ENCODE results near the gene SYTL3.
"Not testable (repeated sequence)": the region's sequence is repeated elsewhere in the genome, so short reads cannot be mapped to it uniquely, and the experiment has no call there.

The SYTL3 gene, protein sequence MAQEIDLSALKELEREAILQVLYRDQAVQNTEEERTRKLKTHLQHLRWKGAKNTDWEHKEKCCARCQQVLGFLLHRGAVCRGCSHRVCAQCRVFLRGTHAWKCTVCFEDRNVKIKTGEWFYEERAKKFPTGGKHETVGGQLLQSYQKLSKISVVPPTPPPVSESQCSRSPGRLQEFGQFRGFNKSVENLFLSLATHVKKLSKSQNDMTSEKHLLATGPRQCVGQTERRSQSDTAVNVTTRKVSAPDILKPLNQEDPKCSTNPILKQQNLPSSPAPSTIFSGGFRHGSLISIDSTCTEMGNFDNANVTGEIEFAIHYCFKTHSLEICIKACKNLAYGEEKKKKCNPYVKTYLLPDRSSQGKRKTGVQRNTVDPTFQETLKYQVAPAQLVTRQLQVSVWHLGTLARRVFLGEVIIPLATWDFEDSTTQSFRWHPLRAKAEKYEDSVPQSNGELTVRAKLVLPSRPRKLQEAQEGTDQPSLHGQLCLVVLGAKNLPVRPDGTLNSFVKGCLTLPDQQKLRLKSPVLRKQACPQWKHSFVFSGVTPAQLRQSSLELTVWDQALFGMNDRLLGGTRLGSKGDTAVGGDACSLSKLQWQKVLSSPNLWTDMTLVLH

DNA sequence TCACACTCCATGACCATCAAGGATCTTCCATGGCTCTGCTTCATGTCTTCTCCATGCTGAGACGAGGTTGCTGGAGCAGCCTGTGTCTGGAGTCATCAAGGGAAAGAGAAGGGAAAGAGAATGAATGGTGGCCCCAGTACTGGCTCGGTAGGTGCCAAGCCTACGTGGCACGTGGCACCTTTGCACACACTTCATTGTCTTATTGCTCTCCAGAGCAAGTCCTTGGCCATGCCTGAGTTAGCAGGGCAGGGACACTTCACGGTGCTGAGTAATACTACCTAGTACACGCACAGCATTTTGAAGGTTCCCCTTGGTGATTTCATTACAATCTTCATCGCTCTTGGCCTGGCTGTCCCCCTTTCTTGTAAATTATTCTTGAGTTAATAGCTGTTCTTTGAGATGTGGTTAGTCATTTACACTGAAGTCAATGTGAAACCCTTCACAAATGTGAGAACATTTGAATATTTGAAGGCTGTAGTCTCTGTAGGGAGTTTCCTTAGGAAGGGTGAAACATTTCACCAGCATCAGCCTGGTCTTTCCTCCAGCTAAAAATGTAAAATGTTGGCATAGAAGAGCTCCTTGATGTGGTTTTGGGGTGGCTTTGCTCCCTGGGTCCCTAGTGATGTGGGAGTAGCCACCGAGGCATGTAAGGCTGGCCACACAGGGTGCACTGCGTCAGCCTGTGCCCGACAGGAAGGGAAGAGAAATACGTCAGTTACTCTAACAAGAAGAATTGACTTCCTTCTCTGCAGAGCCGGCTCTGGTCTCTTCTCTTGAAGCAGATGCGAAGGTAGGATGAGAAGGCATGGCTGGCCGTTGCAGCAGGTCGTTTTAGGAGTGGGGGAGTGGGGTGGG lies at the start of gene SYTL3:
SYTL3 (plus strand) TSS at position 766 of the 855 bp plus-strand sequence. CDS start 13,215 bp downstream, outside the sequence.
- DNase-seq: peak; percentile 15

DNA sequence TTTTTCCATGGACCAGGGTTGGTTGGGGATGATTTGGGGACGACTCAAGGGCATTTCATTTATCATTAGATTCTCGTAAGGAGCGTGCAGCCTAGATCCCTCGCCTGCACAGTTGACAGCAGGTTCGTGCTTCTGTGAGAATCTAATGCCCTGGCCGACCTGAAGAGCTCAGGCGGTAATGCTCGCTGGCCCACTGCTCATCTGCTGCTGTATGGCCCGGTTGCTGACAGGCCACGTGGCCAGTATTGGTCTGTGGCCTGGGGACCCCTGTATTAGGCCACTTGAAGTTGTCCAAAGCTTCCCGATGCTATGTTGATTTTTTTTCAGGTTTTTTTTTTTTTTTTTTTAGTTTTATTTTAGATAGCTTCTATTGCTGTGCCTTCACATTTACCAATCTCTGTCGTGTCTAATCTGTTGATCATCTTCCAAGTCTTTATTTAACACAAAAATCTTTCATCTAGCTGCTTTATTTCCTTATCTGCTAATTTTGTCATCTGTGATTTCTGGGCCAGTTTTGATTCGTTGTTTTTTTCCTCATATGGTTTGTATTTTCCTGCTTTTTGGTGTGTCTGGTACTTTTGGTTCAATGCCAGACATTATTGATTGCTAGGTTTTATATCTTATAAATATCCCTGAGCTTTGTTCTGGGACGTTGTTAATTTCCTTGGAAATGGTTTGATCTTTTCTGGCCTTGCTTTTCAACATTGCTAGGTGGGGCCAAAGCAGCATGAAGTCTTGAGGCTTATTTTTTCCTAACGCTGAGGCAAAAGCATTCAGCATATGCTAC lies 46.4 kb upstream of the SYTL3 start:
- DNase-seq: no peak

DNA sequence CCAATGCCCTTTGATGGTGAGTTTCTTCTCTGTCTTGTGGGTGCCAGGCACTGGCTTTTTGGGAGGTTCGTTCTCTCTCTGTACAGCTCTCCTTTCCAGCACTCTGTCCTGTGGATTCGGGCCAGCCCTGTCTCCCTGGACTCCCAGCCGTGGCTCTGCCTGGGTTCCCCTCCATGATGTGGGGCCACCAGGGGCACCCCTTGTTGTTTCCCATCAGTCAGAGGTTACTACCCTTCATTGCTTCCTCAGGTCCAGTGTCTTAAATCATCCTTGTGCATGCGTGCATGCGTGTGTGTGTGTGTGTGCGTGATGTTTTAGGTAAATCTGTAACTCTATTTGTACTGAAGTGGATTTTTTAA lies 45.8 kb upstream of the SYTL3 start:
- no peak for DNase-seq

DNA sequence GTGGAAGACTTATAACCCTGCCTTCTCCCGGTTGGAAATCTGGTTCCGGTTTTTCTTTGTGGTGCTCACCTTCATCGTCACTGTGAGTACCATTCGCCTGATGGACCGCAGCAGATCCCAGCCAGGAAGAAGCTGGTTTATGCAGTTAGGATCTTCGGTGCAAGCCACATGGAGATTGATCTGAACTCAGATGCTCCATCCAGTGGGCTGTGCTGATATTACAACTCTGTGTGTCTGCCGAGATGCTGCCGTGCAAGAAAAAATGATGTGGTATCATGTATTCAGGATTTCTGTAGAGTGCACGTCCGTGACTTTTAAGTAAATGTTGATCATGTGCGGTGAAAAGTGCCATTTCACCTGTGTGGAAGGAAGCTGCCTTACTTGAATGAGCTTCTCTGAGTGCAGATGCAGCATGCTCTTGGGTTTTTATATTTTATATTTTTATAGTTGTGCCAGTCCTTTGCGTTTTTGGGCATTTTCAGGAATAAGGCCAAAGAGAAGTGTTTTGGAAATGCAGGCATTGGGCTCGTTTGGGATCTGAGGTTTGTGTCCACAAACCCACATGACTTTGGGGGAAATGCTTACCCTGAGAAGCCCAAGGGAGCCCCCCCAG lies 44.5 kb upstream of the SYTL3 start:
- DNase-seq: peak; percentile 57

DNA sequence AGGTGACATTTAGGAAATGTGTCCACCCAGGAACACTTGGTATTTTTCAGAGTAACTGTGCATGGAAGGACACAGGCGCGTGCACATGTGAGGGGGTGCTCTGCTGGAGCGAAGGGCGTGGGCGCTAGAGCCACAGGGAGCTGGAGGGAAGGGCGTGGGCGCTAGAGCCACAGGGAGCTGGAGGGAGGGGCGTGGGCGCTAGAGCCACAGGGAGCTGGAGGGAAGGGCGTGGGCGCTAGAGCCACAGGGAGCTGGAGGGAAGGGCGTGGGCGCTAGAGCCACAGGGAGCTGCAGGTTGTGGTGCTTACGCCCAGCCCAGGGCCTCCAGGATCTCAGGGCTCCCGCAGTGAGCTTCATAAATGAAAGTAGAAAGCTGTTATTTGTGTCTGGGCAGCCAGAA lies 43.8 kb upstream of the SYTL3 start:
- not testable (repeated sequence) for DNase-seq

DNA sequence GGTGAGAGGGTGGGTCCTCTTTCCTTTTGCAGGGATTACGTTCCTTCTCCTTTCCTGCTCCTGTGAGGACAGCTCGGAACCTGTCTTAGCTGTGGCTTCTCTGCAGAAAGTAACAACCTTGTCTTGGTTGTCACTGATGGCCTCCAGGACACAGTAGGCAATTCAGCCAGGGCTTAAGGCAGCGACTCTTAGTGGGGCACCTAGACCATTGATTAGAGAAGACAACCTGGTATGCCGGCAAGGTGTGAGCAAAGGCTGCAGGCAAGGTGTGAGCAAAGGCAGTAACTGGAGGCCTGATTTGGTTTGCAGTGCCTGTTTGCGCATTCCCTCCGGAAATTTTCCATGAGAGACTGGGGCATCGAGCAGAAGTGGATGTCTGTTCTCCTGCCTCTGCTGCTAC lies 42.9 kb upstream of the SYTL3 start:
- DNase-seq: no peak

DNA sequence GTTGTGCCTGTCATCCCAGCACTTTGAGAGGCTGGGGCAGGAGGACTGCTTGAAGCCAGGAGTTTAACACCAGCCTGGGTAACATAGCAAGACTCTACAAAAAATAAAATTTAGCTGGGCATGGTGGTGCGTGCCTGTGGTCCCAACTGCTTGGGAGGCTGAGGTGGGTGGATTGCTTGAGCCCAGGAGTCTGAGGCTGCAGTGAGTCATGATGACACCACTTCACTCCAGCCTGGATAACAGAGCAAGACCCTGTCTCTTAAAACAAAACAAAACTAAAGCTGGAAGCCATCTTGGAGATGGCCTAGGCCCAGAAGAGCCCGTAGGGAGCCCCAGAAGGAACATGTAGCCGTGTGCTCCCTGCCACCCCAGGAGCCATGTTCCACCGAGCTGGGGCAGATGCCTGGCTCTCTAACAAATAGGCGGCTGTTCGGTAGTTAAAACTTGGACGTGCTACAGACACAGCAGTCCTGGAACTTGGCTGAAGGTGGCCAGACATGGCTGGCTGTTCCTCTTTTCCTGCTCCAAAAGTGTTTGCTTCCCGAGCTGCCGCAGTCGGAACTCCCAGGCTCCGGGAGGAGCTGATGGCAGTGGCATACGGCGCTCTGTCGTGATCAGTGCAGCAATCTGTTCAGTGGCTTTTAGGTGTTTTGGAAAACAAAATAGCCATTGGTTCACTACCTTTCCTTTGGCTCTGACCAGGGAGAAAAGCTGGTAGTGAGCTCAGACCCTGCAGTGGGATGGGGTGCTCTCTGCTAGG lies 42.3 kb upstream of the SYTL3 start:
- DNase-seq: no peak

DNA sequence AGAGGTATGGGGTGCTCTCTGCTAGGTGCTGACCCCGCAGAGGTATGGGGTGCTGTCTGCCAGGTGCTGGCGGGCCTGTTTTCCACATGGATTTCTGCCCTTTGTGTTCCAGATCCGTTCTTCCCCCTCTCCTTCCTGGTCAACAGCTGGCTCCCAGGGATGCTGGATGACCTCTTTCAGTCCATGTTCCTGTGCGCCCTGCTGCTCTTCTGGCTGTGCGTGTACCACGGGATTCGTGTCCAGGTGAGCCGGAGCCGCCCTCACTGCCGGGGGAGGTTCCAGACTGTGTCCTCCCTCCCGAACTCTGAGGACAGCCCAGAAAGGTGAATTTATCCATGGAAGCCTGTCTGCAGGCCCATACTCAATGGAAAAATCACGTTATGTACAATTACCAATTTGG lies 41.6 kb upstream of the SYTL3 start:
- no peak for DNase-seq

DNA sequence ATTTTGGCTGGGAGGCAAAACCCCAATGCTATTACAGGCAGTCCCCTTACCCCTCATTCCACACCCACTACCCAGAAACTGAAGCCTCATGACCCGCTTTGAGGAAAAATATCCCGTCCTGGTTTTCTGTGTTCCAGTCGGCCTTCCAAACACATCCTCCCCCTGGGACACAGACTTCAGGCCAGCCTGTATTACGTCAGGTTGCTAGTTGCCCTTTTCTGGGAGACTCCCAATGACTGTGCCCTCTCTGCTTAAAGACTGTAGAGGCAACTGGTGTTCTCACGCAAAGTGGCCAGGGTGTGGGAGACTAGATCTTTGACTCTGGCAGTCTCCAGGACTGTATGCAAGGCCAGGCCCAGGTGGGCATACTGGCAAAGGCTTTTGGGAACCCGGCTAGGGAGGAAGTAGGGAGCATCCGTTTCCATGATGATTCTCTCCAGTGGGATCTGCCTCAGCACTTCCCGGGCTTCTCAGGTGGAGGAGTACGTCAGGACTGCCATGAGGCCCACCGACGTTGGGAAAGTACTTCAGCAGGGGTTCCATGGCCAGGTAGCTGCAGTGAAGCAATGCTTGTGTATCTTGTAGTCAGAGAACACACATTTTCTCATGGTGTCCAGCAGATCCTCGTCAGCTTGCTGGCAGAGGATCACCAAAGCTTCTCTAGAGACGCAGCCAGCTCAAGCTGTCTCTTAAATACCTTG lies 40.2 kb upstream of the SYTL3 start:
- no peak for DNase-seq

DNA sequence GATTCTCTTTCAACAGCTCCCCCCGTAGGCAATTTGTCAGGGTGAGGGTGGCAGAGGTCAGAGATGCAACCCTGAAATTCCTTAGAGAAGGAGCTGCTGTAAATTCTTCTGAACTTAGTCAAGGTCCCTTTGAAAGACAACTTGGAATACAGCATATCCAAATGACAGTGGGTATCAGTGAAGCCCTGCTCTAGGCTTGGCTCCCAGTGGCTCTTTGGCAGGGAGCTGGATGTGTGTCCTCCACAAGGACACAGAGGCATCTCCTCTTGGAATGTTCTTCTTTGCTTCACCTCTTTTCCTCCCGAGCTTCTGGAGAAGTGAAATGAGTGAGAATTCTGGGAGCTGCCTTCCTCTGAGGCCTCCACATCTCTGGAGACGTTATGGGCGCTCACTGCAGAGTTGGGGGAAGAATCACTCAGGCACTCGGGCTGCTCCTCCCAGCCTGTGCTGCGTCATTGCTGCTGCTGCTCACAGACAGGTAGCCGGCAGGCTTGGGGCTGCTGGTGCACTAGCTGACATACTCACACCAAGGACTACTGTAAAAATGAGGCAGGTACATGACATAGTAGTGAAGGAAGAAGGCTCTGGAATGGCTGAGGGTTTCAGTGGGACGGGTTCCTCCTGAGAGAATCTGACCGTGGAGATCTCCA lies 39.4 kb upstream of the SYTL3 start:
- DNase-seq: no peak

DNA sequence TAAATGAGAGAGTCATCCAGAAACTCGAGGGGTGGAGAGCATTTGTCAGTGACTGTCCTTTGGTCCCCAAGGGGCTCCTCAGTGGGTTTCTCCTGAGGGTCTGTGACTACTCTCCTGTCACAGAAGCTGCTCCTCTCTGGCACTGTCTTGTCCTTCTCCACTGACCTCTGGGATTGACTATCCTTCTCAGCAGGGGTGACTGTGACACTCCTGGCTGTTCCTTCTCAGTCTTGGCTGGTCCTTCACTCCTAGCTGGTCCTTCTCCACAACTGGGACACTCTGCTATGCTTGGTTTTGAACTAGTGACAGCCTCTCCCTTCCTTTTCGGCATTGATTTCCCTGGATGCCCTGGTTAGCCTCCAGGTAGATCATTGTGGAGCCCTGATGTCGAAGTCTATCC lies 38.8 kb upstream of the SYTL3 start:
- no peak for DNase-seq

DNA sequence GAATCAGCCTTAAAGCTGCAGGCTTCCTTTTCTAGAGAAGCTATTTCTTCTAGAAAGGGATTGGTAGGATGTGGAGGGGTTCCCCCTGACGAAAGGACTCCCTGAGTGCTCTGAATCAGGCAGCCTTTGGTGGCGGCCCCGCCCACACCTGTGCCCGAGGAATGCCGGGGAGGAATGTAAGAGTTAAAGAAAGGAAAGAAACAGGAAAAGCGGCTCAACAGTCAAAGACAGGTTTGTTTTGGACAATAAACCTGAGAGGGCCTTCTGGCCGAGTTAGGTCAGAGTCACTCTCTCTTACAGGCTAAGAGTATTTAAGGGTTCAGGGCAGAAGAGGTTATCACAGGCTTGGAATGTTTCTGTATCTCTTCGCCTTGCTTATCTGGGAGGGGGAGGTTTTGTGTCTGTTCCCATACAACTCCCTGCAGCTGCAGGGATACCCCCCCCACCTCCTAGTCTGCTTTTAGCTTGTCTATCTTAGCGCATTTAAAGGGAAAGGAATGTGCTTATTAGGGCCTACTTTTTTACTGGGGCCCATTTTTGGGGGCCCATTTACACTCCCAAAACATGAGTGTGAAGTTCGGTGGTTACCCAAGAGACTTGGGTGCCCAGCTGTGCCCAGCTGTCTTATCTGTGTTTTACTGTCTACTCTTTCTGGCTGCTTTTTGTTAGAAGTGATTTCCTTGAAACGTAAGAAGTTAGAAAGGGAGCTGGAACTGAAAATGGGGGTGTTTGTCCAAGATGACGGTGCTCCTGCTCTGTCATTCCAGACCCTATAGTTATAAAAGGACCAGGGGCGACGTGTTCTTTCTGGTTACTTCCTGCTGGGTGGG lies 38.1 kb upstream of the SYTL3 start:
- DNase-seq: no peak

DNA sequence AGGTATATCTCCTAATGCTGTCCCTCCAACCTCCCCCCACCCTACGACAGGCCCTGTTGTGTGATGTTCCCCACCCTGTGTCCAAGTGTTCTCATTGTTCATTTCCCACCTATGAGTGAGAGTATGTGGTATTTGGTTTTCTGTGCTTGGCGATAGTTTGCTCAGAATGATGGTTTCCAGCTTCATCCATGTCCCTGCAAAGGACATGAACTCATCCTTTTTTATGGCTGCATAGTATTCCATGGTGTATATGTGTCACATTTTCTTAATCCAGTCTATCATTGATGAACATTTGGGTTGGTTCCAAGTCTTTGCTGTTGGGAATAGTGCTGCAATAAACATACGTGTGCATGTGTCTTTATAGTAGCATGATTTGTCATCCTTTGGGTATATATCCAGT lies 35.2 kb upstream of the SYTL3 start:
- DNase-seq: not testable (repeated sequence)

DNA sequence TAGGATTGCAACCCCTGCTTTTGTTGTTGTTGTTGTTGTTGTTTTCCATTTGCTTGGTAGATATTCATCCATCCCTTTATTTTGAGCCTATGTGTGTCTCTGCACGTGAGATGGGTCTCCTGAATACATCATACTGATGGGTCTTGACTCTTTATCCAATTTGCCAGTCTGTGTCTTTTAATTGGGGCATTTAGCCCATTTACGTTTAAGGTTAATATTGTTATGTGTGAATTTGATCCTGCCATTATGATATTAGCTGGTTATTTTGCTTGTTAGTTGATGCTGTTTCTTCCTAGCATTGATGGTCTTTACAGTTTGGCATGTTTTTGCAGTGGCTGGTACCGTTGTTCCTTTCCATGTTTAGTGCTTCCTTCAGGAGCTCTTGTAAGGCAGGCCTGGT lies 31.6 kb upstream of the SYTL3 start:
- DNase-seq: not testable (repeated sequence)

DNA sequence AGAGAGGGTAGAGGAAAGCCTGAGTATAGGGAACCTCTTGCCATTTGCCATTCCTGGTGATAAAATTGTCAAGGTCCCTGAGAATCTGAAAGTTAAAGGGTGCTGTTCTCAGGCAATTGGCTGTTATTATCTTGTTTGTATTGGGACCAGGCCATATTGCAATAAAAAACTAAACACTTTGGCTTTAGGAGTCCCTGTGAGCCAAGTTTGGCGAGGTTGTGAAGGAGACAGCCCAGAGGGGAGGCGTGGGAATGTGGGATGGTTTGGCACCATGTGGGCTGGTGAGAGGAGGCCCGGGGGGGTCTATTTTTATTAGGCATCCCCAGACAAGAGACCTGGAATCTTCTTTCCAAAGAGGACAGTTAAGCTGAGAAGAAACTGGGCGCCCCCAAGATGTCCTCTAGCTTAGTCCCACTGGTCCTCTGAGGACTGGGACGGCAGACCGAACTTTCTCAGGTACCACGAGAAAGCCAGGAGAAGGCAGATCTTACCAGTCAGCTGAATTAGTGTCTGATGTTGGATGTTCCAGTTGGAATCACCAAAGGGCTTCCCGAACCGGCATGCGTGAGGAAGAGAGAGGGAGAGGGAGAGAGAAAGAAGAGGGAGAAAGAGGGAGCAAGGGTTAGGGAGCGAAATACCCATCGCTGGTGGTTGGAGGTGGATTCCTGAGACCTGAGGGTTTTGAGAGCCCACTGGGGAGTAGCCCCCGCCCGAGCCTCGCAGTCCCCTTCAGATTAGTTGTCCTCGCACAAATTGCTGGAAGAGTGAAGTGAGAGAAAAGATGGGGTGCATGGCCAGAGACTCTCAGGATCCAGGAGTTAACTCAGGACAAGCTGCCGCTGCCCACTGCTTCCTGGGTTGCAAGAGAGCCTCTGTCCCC lies 29.7 kb upstream of the SYTL3 start:
- DNase-seq: no peak

DNA sequence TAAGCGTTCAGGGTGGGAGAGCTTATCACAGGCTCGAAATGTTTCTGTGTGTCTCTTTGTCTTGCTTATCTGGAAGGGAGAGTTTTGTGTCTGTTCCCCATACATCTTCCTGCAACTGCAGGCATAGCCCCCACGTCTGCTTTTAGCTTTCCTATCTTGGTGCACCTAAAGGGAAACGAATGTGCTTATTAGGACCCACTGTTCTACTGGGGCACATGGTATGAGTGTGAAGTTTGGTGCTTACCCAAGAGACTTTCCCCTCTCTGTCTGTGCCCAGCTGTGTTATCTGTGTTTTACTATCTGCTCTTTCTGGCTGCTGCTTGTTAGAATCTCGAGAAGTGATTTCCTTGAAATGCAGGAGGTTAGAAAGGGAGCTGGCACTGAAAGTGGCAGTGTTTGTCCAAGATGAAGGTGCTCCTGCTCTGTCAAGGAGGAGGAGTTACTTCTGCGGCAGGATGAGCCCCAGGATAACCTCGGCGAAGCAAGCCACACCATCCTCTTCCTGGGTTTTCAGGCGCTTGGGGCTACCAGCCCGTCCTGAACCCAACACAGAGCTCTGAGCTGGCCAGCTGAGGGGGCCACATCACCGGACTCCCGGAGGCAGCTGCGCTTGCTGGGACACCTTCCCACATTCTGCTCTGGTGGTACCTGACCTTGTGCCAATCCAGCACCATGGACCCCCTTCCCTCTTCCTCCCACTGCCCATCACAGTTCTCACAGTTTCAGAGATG lies 28.7 kb upstream of the SYTL3 start:
- DNase-seq: no peak

DNA sequence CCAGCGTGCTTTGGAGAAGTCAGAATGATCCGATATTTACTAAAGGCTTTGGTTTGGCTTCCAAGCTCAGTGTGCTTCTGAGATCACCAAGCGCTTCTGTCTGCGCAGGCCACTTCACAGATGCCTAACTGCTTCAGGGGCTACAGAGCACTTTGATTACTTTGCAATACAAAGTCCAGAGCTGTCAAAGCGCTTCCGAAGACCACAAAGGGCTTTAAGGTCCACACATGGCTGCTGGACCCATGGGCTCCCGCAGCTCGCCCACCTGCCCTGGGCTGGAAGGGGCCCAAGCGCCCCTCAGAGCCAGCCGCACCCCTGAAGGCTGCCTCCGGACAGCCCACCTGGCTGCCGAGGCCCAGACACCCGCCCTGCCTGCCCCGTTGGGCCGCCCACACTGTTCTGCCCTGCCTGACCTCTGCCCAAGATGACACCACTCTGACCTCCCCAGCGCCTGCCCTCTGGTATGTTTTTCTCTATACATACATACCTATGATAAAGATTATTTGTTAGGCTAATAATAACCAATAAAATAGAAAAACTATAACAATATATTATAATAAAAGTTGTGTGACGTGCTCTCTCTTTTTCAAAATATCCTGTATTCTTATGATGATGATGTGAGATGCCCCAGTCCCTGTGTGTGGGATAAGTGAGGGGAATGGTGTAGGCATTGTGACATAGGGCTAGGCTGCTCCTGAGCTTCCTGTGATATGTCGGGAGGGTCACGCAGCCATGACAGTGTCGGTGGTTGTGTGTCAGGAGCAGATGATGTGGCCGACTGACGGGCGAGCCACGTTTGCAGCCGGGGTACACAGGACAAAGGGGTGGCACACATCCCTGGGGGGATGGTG lies 27.9 kb upstream of the SYTL3 start:
- DNase-seq: no peak

Measured in RPMI8226 (cell line).